NK-92 treated with Interleukin-12 subunit alpha and Interleukin-12 subunit beta, amount 100 ng/mL, for 24 hours (cell line): ENCODE data around the gene ZNF644.

Experiments
- DNase-seq: peaks from one replicate; lab custom pipeline; 2025; lab: John Stamatoyannopoulos, UW

Gene ZNF644

GRCh38 chr1:91020967-91021685 is 709 bp downstream of the ZNF644 start:
- DNase-seq = peak; percentile 87

GRCh38 chr1:91020486-91020885 is 1.3 kb downstream of the ZNF644 start:
- DNase-seq = no peak

GRCh38 chr1:91018006-91018405 is 3.8 kb downstream of the ZNF644 start:
- no peak for DNase-seq

- DNase-seq = no peak
Observed at GRCh38 chr1:91015794-91016550, 5.9 kb downstream of the ZNF644 start.

- no peak for DNase-seq
Observed at GRCh38 chr1:91015358-91015780, 6.5 kb downstream of the ZNF644 start.

- no peak for DNase-seq
Observed at GRCh38 chr1:91014475-91014874, 7.4 kb downstream of the ZNF644 start.

GRCh38 chr1:91013302-91013701 is 8.5 kb downstream of the ZNF644 start:
- no peak for DNase-seq

- no peak for DNase-seq
Observed at GRCh38 chr1:91012196-91012595, 9.6 kb downstream of the ZNF644 start.

GRCh38 chr1:91011726-91012125 is 10.1 kb downstream of the ZNF644 start:
- no peak for DNase-seq

- no peak for DNase-seq
Observed at GRCh38 chr1:91007827-91008226, 14.0 kb downstream of the ZNF644 start.

- DNase-seq = no peak
Observed at GRCh38 chr1:91007092-91007491, 14.7 kb downstream of the ZNF644 start.

- DNase-seq = no peak
Observed at GRCh38 chr1:91006113-91006908, 15.5 kb downstream of the ZNF644 start.

- no peak for DNase-seq
Observed at GRCh38 chr1:91005285-91005684, 16.6 kb downstream of the ZNF644 start.

- DNase-seq = no peak
Observed at GRCh38 chr1:91004145-91004544, 17.7 kb downstream of the ZNF644 start.

- DNase-seq = no peak
Observed at GRCh38 chr1:90996742-90997413, 25.0 kb downstream of the ZNF644 start.

GRCh38 chr1:90995311-90995894 is 26.4 kb downstream of the ZNF644 start:
- no peak for DNase-seq

- no peak for DNase-seq
Observed at GRCh38 chr1:90994461-90994860, 27.4 kb downstream of the ZNF644 start.

- DNase-seq = no peak
Observed at GRCh38 chr1:90993245-90993644, 28.6 kb downstream of the ZNF644 start.

- DNase-seq = no peak
Observed at GRCh38 chr1:90990779-90991178, 31.1 kb downstream of the ZNF644 start.

- DNase-seq = no peak
Observed at GRCh38 chr1:90989990-90990389, 31.8 kb downstream of the ZNF644 start.

- no peak for DNase-seq
Observed at GRCh38 chr1:90989302-90989701, 32.5 kb downstream of the ZNF644 start.

- DNase-seq = no peak
Observed at GRCh38 chr1:90987841-90988240, 34.0 kb downstream of the ZNF644 start.
